A375 (cell line): ENCODE measurements around the gene CDR2. TPM values are rescaled to one million over a fixed set of nuclear protein-coding genes. Genes with fewer than 3 reads are reported as not detected.

Source experiments
- total RNA-seq: library from RNA; depleted of rRNA; stranded (reverse); fragments of >200 nt; shearing (Covaris generic); gene quantifications from 2 replicates; pipeline ENCODE4 v1.2.3, GENCODE V29; 2014; rRNA removed

CDR2 gene
- total RNA-seq, result 17.4 and 21.0 TPM in 2 replicates

DNA sequence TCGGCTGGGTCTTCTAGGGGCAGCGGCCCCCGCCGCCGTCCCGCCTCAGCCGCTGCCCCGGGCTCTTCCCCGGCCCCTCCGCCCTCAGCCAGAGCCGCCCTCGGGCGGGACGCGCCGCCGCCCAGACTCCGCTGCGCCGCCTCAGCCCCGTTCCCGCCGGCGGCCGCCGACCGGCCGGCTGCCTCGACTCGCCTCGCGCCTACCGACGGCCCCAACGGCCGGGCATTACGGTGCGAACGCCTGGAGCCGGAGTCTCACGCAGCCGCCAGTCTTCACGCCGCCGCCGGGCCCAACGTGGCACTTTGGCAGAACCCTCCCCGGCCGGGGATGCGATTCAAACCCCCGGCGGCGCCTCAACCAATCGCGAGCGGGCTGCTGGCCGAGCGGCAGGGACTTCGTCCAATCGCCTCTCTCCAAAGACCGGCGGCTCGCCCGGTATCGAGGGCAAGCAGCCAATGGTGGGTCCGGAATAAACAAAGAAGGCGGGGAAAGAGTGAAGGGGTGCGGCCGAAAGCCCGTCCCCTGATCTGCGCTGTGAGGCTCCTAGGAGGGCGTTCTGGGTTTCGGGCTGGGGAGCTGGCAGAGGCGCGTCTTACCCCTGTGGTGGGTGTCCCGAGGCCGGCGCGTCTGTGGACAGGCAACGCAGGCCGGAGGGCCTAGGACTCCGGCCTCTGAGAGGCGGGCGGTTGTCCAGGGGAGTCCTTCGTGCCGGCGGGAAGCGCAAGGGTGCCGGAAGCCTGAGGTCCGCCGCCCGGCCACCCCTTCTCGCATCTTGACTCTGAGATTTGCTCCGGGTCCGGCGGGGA is at the start of gene CDR2:
CDR2 (minus strand) TSS at position 309 of the 806 bp plus-strand sequence. CDS start 310 bp downstream, outside the sequence.

DNA sequence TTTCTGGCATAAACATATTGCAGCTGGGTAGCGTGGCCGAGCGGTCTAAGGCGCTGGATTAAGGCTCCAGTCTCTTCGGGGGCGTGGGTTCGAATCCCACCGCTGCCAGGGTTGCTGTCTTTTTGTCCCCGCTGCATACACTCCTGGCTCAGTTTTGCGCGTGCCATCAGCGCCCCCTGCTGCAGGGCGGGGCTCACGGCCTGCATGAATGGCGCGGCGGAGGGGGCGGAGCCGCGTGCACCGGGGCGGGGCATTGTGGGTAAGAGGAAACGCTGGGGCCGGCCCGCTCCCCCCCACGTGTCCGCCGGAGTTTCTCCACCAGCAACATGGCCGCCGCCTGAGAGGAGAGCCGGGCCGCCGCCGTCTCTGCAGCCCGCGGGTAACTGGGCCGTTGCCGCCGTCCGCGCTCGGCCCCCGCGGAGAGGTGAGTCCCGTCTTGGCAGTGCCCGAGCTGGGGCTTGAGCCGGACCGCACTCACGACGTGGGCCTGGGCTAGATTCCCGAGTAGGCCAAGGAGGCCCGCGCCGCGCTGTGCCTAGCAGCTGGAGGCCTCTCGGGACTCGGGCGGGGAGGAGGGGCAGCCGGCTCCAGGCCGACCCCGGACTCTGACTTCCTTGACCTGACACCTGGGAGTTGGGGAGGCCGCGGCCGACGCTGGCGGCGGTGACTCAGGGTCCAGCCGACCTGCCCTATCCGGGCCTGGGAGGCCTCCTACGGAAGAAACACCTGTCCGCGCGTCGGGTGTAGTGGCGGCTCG is 77.1 kb downstream of the CDR2 start, which contains the start of gene POLR3E:
POLR3E (plus strand) TSS at position 296 of the 757 bp plus-strand sequence. CDS start 5,560 bp downstream, outside the sequence.

Other genes starting within 250 kb of the CDR2 start
- gene SDR42E2, start 212.1 kb downstream of the CDR2 start, total RNA-seq, result not detected in 2 replicates
- 15.0 and 21.2 TPM in 2 replicates for gene EEF2K, start 168.3 kb downstream of the CDR2 start, total RNA-seq
- gene POLR3E, start 77.2 kb downstream of the CDR2 start, total RNA-seq, result 72.4 and 79.7 TPM in 2 replicates
- gene NPIPB5, start 136.3 kb upstream of the CDR2 start, total RNA-seq, result 46.6 and 61.4 TPM in 2 replicates